GM15510 (cell line): ENCODE results near the gene ITGB4.

ENCODE experiments used
- POLR2A ChIP-seq: IDR thresholded peaks from 3 replicates; pipeline ENCODE4 v1.6.1; 2011; ENCODE audit warnings: borderline replicate concordance; ENCODE audit not compliant: insufficient read length; ENCODE audit errors: extremely low read depth

Gene ITGB4

GRCh38 chr17:75795820-75796607 lies 74.8 kb downstream of the ITGB4 start:
- TF ChIP-seq POLR2A = no peak

GRCh38 chr17:75799402-75799801 lies 78.1 kb downstream of the ITGB4 start:
- no peak for TF ChIP-seq POLR2A

DNA sequence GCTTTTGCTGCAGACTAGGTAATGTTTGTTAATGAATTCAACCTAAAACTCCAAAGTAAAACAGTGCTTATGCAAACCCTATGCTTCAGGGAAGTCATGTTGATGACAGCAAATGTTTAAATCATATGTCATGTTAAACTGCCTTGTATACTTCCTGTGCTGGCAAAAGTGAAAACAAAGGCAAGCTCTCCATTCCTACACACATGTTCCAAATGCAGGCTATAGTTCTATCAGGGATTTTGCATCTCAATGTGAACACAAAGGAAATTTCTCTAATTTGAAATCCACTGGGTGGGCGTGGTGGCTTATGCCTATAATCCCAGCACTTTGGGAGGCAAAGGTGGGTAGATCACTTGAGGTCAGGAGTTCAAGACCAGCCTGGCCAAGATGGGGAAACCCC lies 82.6 kb downstream of the ITGB4 start:
- TF ChIP-seq POLR2A = no peak

- TF ChIP-seq POLR2A = no peak
Measured at GRCh38 chr17:75806822-75807500, 85.7 kb downstream of the ITGB4 start.
